Body of pancreas (tissue), 4 donors: ENCODE measurements around the gene BRSK1. TPM values are rescaled to one million over a fixed set of nuclear protein-coding genes. Genes with fewer than 3 reads are reported as not detected.

Experiments
- ATAC-seq: fragments of 150-250 bp; one replicate; pipeline ENCODE4 v1.9.1; 2016
- DNase-seq, 4 donors: peaks; one replicate each; pipeline ENCODE4 v3.0.0-alpha.2; 2019
- H3K27ac ChIP-seq, 4 donors: fragments of 200-600 bp; sonication (generic); 1 replicate in 3 of 4; 2 replicates in 1 of 4; pipeline versions ENCODE4 v1.5.1 to v1.6.1; 2016 to 2019; ENCODE audit warnings: mild to moderate bottlenecking in 1 of 4, mixed read lengths in 1 of 4, moderate library complexity in 1 of 4
- H3K27me3 ChIP-seq, 2 donors: fragments of 200-600 bp; sonication (generic); one replicate each; pipeline ENCODE4 v1.6.0; 2016; ENCODE audit warnings: mild to moderate bottlenecking in 1 of 2
- H3K36me3 ChIP-seq, 2 donors: fragments of 200-600 bp; sonication (generic); replicated peaks in 1 of 2; 2 replicates each; pipeline ENCODE4 v1.5.1; 2016; ENCODE audit warnings: low read depth in 2 of 2; ENCODE audit not compliant: insufficient read depth in 1 of 2
- H3K4me1 ChIP-seq: fragments of 200-600 bp; sonication (generic); one replicate; pipeline ENCODE4 v1.6.0; 2016
- H3K4me3 ChIP-seq, 2 donors: fragments of 200-600 bp; sonication (generic); 1 replicate in 1 of 2; 2 replicates in 1 of 2; pipeline ENCODE4 v1.5.1; 2016 to 2019
- H3K9me3 ChIP-seq, 3 donors: fragments of 200-600 bp; sonication (generic); 1 replicate in 2 of 3; 2 replicates in 1 of 3; pipeline ENCODE4 v1.5.1; 2016
- CTCF ChIP-seq, 7 experiments: fragments of 450-650 bp in 4 of 7; fragments of 200-600 bp in 3 of 7; sonication (generic) in 3 of 7; IDR thresholded peaks; one replicate each; pipeline ENCODE4 v1.5.1; 2016 to 2019; ENCODE audit warnings: antibody characterized with exemption in 7 of 7
- POLR2A ChIP-seq, 3 donors: fragments of 450-650 bp; IDR thresholded peaks; one replicate each; pipeline ENCODE4 v1.6.1; 2016; ENCODE audit warnings: antibody characterized with exemption in 3 of 3, mild to moderate bottlenecking in 2 of 3
- WGBS, 2 donors: methylation state at CpG; one replicate each; pipeline ENCODE4 v1.1.5; 2017; 5-methylcytosine and 5-hydroxymethylcytosine counted together
- intact Hi-C: fragments of 100-400 bp; cut with DNase I; formaldehyde crosslinking; loops from one replicate; pipeline ENCODE4 v1.15.1; 2023
- total RNA-seq, 2 donors: library from RNA; depleted of rRNA; stranded (reverse); fragments of >200 nt; gene quantifications; one replicate each; pipeline ENCODE4 v1.1.0, GENCODE V29; 2016

BRSK1 gene
- total RNA-seq, 2 donors from 2014 or later = 0.66 to 1.0 TPM

- Histone ChIP-seq H3K36me3 (no peaks in the 10 kb centered on the region), H3K27me3 (no peaks in the 10 kb centered on the region), H3K27ac (no peak overlapping the region), H3K4me3 (no peak overlapping the region), H3K9me3 (no peaks in the 10 kb centered on the region), H3K4me1 (no peaks in the 10 kb centered on the region)
- ATAC-seq (no peak), DNase-seq (no peak)
- TF ChIP-seq POLR2A (IDR thresholded peaks at IDR 0.05) (no peak), CTCF (IDR thresholded peaks at IDR 0.05) (no peak)
- intact Hi-C loops = no loop called here
- WGBS, 2 donors = 64 to 69% methylated on average over 7 of the region's 7 CpGs
These were observed 26.7 kb downstream of the BRSK1 start for GRCh38 chr19:55310498-55310897.

- Histone ChIP-seq H3K27me3 (no peaks in the 10 kb centered on the region), H3K9me3 (no peaks in the 10 kb centered on the region), H3K36me3 (no peaks in the 10 kb centered on the region), H3K4me3 (no peak overlapping the region), H3K4me1 (no peaks in the 10 kb centered on the region), H3K27ac (no peak overlapping the region)
- TF ChIP-seq POLR2A (IDR thresholded peaks at IDR 0.05) (no peak), CTCF (IDR thresholded peaks at IDR 0.05) (no peak)
- ATAC-seq (no peak), DNase-seq (no peak)
- intact Hi-C loops = no loop called here
- WGBS, 2 donors = 60 to 80% methylated on average over 4 to 9 of the region's 9 CpGs
These were observed 27.6 kb downstream of the BRSK1 start for GRCh38 chr19:55311397-55311796.

- intact Hi-C loops = no loop called here
- Histone ChIP-seq H3K27ac (no peak overlapping the region), H3K27me3 (no peaks in the 10 kb centered on the region), H3K4me3 (no peak overlapping the region), H3K4me1 (no peaks in the 10 kb centered on the region), H3K9me3 (no peaks in the 10 kb centered on the region), H3K36me3 (no peaks in the 10 kb centered on the region)
- TF ChIP-seq POLR2A (IDR thresholded peaks at IDR 0.05) (no peak), CTCF (IDR thresholded peaks at IDR 0.05) (no peak)
- no peak for ATAC-seq
- WGBS, 2 donors = 71 to 92% methylated on average over 2 to 17 of the region's 18 CpGs
- DNase-seq = no peak
These were observed 28.0 kb downstream of the BRSK1 start for GRCh38 chr19:55311797-55312196.

- TF ChIP-seq CTCF (IDR thresholded peaks at IDR 0.05) (no peak), POLR2A (IDR thresholded peaks at IDR 0.05) (no peak)
- Histone ChIP-seq H3K36me3 (no peaks in the 10 kb centered on the region), H3K27me3 (no peaks in the 10 kb centered on the region), H3K4me3 (no peak overlapping the region), H3K9me3 (no peaks in the 10 kb centered on the region), H3K4me1 (no peaks in the 10 kb centered on the region), H3K27ac (no peak overlapping the region)
- intact Hi-C loops = no loop called here
- WGBS, 2 donors = 84 to 87% methylated on average over 27 to 43 of the region's 47 CpGs
- ATAC-seq = no peak
- no peak for DNase-seq
These were observed 29.1 kb downstream of the BRSK1 start for GRCh38 chr19:55312621-55313512.

GRCh38 chr19:55314396-55314795 is 30.6 kb downstream of the BRSK1 start:
- no peaks in the 10 kb centered on the region for H3K4me1 ChIP-seq
- DNase-seq (no peak), ATAC-seq (no peak)
- H3K27ac ChIP-seq = no peak overlapping the region
- H3K36me3 ChIP-seq = no peaks in the 10 kb centered on the region
- H3K4me3 ChIP-seq = no peak overlapping the region
- no peaks in the 10 kb centered on the region for H3K27me3 ChIP-seq
- no peak for TF ChIP-seq POLR2A (IDR thresholded peaks at IDR 0.05)
- H3K9me3 ChIP-seq = no peaks in the 10 kb centered on the region
- intact Hi-C loops = no loop called here
- WGBS, 2 donors = 64 to 79% methylated on average over 8 of the region's 8 CpGs
